GM19463 (cell line): ENCODE results near the gene SPDYE2.
"Not testable (repeated sequence)": the region's sequence is repeated elsewhere in the genome, so short reads cannot be mapped to it uniquely, and the experiment has no call there.

Experiments used
- ATAC-seq: cut with Tn5 transposase; IDR thresholded peaks from one replicate; pipeline ENCODE4 v1.9.1; 2021; ENCODE audit warnings: mild to moderate bottlenecking, moderate library complexity; ENCODE audit not compliant: unreplicated experiment

Gene SPDYE2

GRCh38 chr7:102535062-102535615, 15.9 kb upstream of the SPDYE2 start:
- ATAC-seq, result not testable (repeated sequence)

- ATAC-seq, result not testable (repeated sequence)
Observed at GRCh38 chr7:102540604-102541003, 10.4 kb upstream of the SPDYE2 start.

- ATAC-seq, result not testable (repeated sequence)
Observed at GRCh38 chr7:102542083-102542482, 8.9 kb upstream of the SPDYE2 start.

GRCh38 chr7:102542771-102543170, 8.3 kb upstream of the SPDYE2 start:
- not testable (repeated sequence) for ATAC-seq

- ATAC-seq, result not testable (repeated sequence)
Observed at GRCh38 chr7:102543596-102543995, 7.4 kb upstream of the SPDYE2 start, which contains the start of gene UPK3BL2. Gene UPK3BL2, minus strand, starts transcription at chr7:102543696. Its CDS starts 60 bp downstream, at chr7:102543636.

GRCh38 chr7:102544372-102544771, 6.7 kb upstream of the SPDYE2 start:
- ATAC-seq, result not testable (repeated sequence)

- not testable (repeated sequence) for ATAC-seq
Observed at GRCh38 chr7:102545288-102545687, 5.7 kb upstream of the SPDYE2 start.

- ATAC-seq, result peak; percentile 89
Observed at GRCh38 chr7:102546353-102546752, 4.7 kb upstream of the SPDYE2 start.

GRCh38 chr7:102568620-102569019, 17.6 kb downstream of the SPDYE2 start:
- ATAC-seq, result not testable (repeated sequence)

GRCh38 chr7:102572261-102573239, 21.5 kb downstream of the SPDYE2 start, which contains the start of gene POLR2J3:
Gene POLR2J3, minus strand, starts transcription at chr7:102572583. Its CDS starts 62 bp downstream, at chr7:102572521.
- ATAC-seq, result peak; percentile 96

- ATAC-seq, result not testable (repeated sequence)
Observed at GRCh38 chr7:102574607-102575006, 23.6 kb downstream of the SPDYE2 start.

- ATAC-seq, result not testable (repeated sequence)
Observed at GRCh38 chr7:102576363-102576762, 25.3 kb downstream of the SPDYE2 start.

GRCh38 chr7:102577315-102578240, 26.6 kb downstream of the SPDYE2 start:
- ATAC-seq, result not testable (repeated sequence)

- ATAC-seq, result not testable (repeated sequence)
Observed at GRCh38 chr7:102578486-102578885, 27.5 kb downstream of the SPDYE2 start.

- not testable (repeated sequence) for ATAC-seq
Observed at GRCh38 chr7:102581722-102582121, 30.7 kb downstream of the SPDYE2 start.

- not testable (repeated sequence) for ATAC-seq
Observed at GRCh38 chr7:102583495-102583894, 32.5 kb downstream of the SPDYE2 start.

GRCh38 chr7:102589857-102590256, 38.8 kb downstream of the SPDYE2 start:
- ATAC-seq, result peak; percentile 49

GRCh38 chr7:102592477-102593019, 41.5 kb downstream of the SPDYE2 start:
- peak; percentile 41 for ATAC-seq

- ATAC-seq, result peak; percentile 62
Observed at GRCh38 chr7:102593637-102594334, 42.8 kb downstream of the SPDYE2 start.

GRCh38 chr7:102596036-102596435, 45.0 kb downstream of the SPDYE2 start:
- not testable (repeated sequence) for ATAC-seq
